Activated T-cell treated with anti-CD3 and anti-CD28 coated beads for 1 hour (primary cell): ENCODE data around the gene P2RY14.
"Not testable (repeated sequence)": the region's sequence is repeated elsewhere in the genome, so short reads cannot be mapped to it uniquely, and the experiment has no call there.

Experiments used
- DNase-seq: peaks from one replicate; pipeline ENCODE4 v3.0.0-alpha.2; 2020; ENCODE audit warnings: low read depth

Gene P2RY14

DNA sequence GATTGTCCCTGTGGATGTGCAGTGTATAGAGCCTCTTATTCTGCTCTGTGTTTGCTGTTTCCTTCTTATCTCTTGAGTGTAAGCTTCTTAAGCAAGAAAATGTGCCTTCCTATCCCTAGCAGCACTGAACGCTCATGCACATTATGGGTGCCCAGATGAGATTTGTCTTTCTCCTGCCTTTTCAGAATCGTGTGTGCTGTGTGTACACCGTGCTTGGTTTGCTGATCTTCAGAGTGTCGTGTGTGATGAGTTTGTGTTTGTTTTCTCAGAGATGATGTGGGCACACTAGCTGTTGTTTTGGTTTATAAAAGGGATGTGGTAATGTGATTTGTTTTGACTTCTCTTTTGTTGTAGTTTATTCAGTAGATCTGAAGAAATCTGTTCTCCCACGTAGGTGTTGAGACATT, 95.1 kb downstream of the P2RY14 start:
- no peak for DNase-seq

DNA sequence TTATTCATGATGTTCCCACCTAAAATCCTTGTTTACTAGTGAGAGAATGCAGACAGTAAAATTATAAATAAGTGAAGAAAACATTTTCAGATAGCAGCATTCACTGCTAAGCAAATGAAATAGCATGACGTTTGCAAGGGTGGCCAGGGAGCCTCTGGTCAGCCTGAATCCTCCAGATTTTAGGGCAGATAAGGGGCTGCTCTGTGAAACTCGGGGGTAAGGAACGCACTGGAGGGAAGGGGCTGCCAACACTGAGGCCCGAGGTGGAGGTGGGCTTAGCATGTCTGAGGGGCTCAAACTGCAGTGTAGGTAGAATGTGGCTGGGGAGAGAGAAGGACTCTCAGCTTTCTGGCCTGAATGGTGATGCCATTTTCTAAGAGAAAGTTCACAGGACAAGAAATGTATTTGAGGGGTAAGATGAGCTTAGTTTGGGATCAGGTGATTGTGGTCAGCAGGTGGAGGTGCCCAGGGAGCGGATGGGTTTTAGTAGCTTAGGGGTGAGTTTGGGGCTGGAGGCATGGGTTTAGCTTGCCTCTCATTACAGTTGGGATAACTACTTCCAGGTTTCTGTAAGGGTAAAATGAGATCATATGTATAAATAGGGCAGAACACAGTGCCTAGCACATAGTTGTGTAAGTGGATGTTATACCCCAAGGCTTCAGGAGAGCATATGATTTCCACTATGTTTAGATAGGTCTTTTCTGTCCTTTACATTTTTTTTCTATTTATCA, 95.8 kb downstream of the P2RY14 start:
- DNase-seq: no peak

DNA sequence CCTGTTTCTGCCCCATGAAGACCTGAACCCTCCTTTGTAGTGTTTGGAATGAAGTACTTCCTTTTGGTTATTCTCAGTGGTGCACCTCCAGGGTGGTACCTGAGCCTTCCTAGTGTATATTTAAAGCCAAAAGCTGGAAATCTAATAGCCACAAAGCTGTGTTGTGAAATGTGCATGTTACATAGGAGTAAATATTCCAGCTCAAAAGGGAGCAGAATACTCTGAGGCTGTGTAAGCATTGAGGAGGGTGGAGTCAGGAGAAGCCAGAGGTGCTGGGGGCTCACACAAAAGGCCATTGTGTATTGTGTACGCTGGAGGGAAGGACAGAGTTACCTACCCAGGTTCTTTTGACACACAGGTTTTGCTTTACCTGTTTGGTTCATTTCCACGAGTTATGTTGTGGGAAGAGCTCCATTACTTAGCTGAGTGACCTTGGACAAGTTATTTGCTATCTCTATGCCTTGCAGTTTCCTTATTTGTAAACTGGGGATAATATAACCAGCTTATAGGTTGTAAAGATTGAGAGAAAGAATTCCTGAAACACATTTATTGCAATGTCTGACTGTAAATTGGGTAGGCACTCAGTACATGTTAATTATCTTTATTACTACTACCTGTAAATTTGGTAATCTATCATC, 100.0 kb downstream of the P2RY14 start:
- no peak for DNase-seq

DNA sequence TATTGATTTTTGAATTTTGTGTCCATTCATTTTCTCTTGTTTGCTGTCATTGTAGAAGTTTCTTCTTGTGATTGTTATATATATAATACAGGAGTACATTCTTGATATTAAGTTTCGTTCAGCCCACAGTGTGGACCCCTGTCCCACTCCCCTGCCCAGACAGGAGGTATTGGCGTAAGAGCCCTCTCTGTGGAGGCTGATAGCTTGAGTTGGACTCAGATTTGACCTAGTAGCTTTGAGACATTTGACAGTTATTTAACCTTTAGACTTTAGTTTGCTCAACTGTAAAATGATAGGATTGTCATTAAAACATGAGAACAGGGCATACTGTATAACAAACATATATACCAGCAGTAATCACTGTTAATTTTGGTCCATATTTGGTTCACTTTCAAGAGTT, 102.4 kb downstream of the P2RY14 start:
- DNase-seq: no peak

DNA sequence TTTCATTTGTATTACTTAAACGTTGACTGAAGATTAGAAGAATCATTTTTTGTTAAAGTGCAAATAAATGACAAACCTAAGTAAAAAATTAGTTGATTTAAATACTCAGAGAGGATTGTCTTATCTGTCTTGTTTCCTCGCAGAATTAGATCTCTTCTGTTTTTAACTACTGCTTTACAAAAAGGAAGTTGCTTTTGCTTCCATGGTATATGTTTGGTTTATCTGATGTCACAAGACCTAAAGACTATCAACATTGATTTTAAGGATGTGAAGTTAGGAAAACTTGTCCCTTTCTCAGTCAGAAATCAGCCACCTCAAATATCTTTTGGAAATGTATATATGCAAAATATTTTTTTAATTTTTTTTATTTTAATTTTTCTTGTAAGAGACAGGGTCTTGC, 104.0 kb downstream of the P2RY14 start:
- no peak for DNase-seq

DNA sequence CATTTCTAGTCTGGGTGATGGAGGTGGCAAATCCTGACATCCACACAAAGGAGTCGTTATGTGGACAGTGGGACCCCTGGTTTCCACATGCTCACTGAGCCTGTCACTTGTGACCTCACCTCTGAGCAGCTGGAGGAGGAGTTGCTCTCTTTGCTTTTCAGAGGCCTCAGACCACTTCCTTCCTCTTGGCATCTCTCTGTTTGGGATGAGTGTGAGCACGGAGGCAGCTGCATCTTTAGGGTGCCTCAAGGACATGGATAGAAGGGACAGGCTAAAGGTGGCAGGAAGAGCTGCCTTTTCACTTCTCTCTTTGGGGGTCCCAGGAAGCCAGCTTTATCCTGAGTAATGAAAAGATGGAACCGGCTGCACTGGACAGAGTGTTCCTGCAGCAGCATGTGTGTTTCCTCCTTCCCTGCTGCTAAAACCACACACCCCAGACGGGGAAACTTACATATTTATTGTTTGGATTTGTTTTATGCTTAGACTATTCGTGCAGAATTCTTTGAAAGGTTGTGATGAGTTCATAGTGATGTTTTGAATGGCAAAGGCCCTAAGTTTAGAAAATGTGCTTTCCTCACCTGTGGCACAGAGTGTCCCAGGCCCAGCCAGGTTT, 107.1 kb downstream of the P2RY14 start:
- no peak for DNase-seq

DNA sequence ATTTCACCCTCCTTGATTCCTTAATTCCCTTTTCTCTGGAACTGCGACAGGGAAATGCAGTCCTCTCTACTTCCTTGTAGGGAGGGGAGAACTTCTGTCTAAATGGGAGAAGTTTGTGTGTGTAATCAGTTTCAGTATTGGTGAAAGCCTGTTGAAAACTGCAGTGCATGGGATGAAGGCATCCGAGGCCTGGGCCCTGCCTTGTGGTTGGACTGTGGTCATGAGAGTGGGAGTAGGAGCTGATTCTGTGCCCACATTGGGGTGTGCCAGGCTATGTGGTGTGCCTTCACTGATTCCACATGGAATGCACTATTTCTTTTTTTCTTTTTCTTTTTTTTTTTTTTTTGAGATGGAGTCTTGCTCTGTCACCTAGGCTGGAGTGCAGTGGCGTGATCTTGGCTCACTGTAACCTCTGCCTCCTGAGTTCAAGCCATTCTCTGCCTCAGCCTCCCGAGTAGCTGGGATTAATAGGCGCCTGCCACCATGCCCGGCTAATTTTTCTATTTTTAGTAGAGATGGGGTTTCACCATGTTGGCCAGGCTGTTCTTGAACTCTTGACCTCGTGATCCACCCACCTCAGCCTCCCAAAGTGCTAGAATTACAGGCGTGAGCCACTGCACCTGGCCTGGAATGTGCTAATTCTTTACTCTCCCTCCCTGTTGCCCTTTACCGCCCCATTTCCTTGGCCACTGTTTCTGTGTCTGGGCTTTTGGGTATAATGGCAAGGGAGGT, 108.2 kb downstream of the P2RY14 start:
- not testable (repeated sequence) for DNase-seq

DNA sequence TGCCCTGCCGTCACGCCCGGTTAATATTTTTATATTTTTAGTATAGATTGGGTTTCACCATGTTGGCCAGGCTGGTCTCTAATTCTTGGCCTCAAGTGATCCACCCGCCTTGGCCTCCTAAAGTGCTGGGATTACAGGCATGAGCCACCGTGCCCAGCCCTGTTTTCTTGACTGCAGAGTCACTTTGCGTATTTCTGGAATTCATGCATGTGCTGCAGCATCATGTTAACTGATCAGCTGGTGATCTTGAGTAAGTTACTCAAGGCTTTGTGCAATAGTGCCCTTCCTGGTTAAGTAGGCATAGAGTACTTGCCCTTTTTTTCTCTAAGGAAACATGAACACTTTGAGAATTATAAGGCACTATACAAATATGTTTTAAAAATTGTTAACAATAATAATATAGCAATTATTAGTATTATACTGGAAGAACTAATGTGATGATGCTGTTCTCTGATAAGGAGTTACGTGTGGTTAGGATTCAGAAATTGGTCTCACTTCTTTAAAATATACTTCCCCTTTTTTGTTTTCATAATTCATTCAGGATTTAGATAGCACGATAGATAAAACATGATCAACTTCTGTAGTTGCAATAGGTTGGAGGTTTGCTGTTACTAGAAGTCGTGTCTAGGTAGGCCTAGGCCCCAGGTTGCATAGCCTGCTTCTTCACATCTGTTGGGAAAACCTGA, 108.9 kb downstream of the P2RY14 start:
- DNase-seq: no peak

DNA sequence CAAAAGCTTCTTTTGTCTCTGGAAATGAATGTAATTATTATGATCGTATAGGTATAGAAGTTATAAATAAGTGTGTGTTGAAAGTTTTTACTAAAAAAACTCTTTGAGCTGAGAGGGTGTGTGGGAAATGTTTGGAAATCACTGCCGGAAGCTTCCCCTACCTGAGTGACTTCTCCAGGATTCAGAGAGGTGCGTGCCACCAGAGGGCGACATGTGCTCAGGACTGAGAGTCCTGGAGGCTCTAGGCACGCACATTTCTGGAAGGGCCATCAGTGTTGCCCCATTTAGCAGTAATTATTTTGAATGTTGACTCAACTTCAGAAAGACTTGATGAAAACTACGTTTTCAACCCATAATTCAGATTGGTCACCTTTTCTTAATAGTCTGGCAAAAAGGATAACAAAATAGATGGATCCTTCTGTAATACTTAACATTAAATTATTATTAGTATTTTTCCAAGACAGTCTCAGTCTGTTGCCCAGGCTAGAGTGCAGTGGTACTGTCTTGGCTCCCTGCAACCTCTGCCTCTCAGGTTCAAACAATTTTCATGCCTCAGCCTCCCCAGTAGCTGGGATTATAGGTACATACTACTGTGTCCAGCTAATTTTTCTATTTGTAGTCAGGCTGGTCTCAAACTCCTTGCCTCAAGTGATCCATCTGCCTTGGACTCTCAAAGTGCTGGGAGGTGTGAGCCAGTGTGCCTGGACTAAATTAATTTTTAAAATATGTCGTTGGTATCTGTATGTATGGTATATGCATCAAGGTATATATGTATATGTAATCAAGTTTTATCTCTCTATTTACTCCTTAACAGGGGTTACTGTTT, 109.9 kb downstream of the P2RY14 start:
- DNase-seq: peak; percentile 81

DNA sequence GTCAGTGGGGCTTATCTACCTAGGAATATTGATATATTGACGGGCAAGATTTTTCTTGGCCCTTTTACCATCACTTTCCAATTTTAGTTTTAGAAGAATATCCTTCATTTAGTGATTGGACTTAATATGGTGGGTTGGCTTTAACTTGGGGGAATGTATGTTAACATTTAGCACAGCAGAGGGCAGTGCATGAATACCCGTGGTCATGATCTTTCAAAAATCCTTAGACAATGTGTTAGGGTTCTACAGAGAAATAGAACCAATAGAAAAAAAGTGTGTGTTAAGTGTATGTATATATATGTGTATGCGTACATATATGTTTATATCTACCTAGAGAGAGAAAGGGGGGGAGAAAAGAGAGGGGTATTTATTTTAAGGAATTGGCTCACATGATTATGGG, 112.2 kb downstream of the P2RY14 start:
- DNase-seq: no peak

DNA sequence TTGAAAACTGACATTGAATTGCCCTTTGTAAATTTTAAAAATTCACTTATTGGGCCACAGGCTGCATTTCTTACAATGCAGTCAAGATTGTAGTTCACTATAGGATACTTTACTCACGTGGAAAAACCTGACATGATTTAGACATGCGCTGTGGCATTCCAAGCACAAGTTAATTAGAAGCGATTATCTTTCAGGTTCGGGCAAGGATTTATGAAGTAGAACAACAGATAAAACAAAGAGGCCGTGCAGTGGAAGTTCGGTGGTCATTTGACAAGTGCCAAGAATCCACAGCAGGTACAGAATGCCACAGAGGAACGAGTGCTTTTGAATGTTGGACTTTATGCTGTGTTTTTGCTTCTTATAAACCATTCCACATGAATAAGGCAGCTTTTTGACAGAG, 113.1 kb downstream of the P2RY14 start:
- DNase-seq: no peak
